GM18873 (cell line): ENCODE measurements around the gene LCA5L.

ENCODE experiments used
- ATAC-seq: cut with Tn5 transposase; IDR thresholded peaks from one replicate; pipeline ENCODE4 v1.9.1; 2021; ENCODE audit warnings: mild to moderate bottlenecking, moderate library complexity, moderate number of reproducible peaks; ENCODE audit not compliant: unreplicated experiment, low FRiP score

The LCA5L gene

GRCh38 chr21:39445321-39446269, at the start of gene LCA5L:
TSS of gene LCA5L (minus strand) at chr21:39445778. CDS start at chr21:39428493, 17,285 bp downstream.
- peak; percentile 73 for ATAC-seq

DNA sequence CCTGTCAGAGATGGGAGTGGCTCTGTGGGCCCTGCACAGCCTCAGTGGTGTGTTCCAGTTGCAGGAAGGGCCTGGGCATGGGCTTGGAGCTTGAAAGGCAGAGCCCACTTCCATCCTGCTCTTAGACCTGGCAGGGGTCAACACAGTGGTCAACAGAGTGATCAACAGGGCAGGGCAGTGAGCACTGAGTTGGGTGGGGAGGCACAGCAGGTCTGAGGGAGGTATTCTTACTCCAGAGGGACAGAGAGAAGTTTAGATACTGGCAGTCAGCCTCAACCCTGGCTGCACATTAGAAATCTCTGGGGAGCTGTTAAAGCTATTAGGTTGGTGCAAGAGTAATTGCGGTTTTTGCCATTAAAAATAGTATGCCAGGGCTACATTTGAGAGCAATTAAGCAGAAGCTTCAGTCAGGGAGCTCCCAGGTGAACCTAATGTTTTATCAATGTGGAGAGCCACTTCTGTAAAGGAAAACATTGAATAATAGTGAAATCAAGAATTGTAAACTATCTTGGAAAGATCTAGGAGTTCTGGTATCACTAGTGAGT, 43.9 kb upstream of the LCA5L start:
- no peak for ATAC-seq

- ATAC-seq: no peak
Observed at GRCh38 chr21:39484711-39485276, 39.2 kb upstream of the LCA5L start.

DNA sequence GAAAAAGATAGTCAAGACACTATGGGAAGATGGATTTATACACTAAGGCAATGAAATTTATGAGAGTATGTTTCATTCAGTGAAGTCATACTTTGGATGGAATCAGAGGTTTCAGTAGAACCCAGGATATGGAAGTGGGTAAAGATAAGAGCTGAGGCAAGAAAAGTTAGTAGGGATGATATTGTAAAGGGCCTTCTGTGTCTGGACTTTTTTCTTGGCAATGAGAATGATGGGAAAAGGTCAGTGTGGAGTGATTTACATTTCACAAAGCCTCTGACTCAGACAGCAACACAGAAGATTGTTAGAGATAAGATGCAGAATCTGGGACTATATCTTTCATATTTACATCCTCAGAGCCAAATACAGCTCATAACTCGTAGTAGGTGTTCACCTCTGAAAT, 38.3 kb upstream of the LCA5L start:
- no peak for ATAC-seq

- ATAC-seq: no peak
Observed at GRCh38 chr21:39481886-39482285, 36.3 kb upstream of the LCA5L start.

- no peak for ATAC-seq
Observed at GRCh38 chr21:39480271-39480670, 34.7 kb upstream of the LCA5L start.

- no peak for ATAC-seq
Observed at GRCh38 chr21:39479814-39480182, 34.2 kb upstream of the LCA5L start.

- no peak for ATAC-seq
Observed at GRCh38 chr21:39479164-39479813, 33.7 kb upstream of the LCA5L start.

DNA sequence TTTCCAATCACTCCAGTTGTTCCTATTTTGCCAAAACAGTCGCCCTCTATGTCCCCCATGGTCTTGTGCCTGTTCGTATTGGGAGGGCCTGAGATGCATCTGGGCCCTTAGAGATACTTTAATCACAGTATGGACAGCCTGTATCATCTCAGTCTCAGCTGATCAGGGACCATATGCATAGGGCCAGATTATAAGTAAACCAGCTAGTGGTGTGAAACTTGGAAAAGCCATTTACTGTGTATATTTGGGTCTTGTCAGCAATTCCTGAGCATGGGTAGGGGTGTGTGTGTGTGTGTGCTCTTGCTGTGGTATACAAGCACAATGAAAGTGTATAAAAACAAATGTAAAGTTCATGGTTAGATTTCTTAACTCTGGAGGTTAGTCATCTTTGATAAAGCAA, 29.0 kb upstream of the LCA5L start:
- ATAC-seq: no peak

DNA sequence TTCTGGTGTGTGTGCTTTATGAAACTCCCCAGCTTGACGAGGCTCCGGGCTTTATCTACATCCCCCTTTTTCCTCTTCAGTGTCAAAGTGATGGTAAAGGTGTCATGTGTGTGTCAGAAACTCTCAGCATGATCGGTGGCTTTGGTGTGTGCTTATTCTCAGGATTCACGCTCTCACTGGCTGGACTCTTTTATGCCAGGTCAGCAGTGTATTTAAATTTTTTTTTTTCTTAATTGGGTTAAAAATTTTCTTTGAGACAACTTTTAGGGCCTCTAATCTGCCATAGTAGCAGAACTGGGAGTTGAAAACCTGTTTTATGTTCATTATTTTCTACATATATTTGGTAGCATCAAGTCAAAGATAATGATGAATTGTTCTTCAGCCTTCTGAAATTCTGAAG, 27.2 kb upstream of the LCA5L start:
- ATAC-seq: no peak

DNA sequence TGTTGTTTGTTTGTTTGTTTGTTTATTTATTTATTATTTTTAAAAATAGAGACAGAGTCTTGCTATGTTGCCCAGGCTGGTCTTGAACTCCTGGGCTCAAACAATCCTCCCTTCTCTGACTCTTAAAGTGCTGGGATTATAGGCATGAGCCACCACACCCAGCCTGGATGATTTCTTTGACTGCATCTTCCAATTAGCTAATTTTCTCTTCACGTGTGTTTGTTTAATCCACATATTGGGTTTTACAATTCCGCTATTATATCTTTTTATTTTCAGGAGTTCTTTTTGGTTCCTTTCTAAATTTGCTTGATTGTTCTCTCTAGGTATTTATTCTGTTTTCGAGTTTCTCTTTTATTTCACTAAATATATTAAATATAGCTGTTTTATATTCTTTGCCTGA, 26.0 kb upstream of the LCA5L start:
- ATAC-seq: no peak

- no peak for ATAC-seq
Observed at GRCh38 chr21:39468559-39468958, 23.0 kb upstream of the LCA5L start.

GRCh38 chr21:39467746-39468145, 22.2 kb upstream of the LCA5L start:
- no peak for ATAC-seq

GRCh38 chr21:39466584-39466983, 21.0 kb upstream of the LCA5L start:
- ATAC-seq: no peak

- ATAC-seq: no peak
Observed at GRCh38 chr21:39463308-39463707, 17.7 kb upstream of the LCA5L start.

GRCh38 chr21:39461419-39461818, 15.8 kb upstream of the LCA5L start:
- ATAC-seq: no peak

- no peak for ATAC-seq
Observed at GRCh38 chr21:39456665-39457064, 11.1 kb upstream of the LCA5L start.

DNA sequence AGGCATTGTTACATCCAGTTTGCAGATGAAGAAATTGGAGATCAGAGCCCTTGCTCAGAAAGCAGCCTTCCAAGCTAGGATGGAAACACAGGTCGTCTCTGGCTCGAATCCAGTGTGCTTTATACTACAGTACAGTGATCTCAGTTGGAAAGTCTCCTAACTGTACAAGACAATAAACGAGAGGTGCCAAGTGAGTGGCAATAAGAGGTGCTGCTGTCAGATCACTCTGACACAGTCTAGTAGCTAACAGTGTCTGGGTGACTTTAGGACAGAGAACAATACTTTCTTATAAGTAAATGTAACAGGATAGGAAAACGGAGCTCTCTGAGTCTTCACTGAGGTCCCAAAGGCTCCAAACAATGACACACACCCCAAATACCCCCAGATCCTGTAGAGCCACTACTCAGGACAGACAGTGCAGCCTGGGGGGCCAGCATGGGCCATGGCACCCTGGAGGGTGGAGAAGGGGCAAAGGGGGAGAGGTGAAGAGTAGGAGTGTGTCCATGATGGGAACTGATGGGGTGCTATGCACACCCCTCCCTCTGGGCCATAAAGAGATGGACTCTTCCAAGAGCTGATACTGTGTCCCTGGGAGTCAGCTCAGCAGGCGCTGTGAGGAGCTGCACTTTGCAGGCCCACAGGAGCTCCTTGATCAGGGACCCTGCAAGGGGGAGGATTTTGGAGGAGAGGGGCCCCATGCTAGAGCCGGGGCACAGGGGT, 9.5 kb upstream of the LCA5L start:
- no peak for ATAC-seq

GRCh38 chr21:39453571-39454179, 8.1 kb upstream of the LCA5L start:
- no peak for ATAC-seq

DNA sequence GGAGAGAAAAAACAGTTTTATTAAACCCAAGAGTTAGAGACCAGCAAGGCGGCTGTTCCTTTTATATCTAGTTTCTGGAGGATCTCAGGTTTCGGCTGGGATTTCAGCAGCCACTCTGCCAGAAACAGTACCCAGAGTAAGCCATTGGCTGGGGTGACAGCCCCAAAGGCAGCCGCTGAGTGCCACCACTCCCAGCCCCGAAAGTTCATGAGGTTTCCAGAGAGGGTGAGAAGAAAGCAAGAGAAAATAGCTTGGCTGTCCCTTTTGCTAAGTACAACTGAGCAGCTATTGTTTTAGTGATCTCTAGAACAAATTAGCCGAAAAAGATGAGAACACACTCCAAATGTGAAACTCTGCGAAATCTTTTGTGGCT, 7.4 kb upstream of the LCA5L start:
- ATAC-seq: no peak
